Peyer's patch (tissue), 4 donors: Measurements from ENCODE around the gene FOXP2.

Experiments
- CTCF ChIP-seq, 6 experiments: fragments of 450-650 bp in 4 of 6; fragments of 200-600 bp in 2 of 6; sonication (generic) in 1 of 6; IDR thresholded peaks; one replicate each; pipeline ENCODE4 v1.5.1; 2017 to 2019; ENCODE audit warnings: antibody characterized with exemption in 6 of 6, mild to moderate bottlenecking in 3 of 6, moderate library complexity in 1 of 6
- POLR2A ChIP-seq, 2 donors: fragments of 450-650 bp; IDR thresholded peaks; one replicate each; pipeline ENCODE4 v1.5.1; 2017; ENCODE audit warnings: antibody characterized with exemption in 2 of 2, mild to moderate bottlenecking in 2 of 2, moderate library complexity in 2 of 2

GRCh38 chr7:114569220-114569619 is 154.6 kb downstream of the FOXP2 start:
- TF ChIP-seq CTCF (IDR thresholded peaks at IDR 0.05) (no peak), POLR2A (IDR thresholded peaks at IDR 0.05) (no peak)
